K562 treated with DMSO at 1 percent for 24 hours (cell line): ENCODE measurements around the gene CASP1. TPM values are rescaled to one million over a fixed set of nuclear protein-coding genes. Genes with fewer than 3 reads are reported as not detected.

Experiments used
- total RNA-seq: library from RNA; unstranded; fragments of 300-600 nt; gene quantifications from 2 replicates; pipeline ENCODE4 v1.2.3, GENCODE V29; 2022; ENCODE audit warnings: low read depth; ENCODE audit not compliant: insufficient read depth

Gene CASP1
- total RNA-seq = not detected in 2 replicates

DNA sequence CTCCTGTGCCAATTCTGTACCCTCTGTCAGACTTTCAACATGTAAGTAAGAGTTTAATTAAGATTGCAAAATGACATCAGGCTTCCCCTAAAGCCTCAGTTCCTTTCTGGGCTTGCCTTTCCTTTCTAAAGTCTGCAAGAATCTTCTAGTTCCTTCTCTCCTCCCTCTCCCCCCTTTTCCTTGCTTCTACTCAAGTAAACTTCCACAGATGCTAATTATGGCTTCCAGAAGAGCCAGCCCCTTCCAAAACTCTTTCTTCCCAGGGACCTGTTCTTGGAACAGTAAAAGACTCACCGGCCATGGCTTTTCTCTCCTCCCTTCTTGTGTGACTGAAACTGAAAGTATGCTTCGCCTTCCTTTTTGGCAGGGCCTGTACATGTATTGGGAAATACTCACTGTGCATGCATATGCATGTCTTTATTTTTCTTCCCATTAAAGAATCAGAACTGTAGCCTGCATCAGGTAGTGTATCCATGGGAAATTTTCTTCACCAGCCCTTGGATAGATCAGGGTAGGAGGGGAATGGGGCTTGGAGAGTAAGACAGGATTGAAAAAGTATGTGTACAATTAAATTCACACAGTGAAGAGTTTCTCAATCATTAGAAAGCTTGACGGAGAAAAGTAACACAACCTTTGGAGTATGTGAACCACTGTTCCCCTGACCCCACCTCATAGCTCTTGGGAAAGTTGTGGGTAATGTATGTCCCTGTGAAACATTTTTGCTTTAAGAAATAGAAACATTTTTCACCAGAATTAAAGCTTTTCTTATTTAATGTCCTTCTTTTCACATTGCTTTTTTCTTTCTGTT, at the start of gene CASP1:
Gene CASP1, minus strand, starts transcription at position 332 of the 808 bp plus-strand sequence. Its CDS starts 31 bp downstream, at position 301.

DNA sequence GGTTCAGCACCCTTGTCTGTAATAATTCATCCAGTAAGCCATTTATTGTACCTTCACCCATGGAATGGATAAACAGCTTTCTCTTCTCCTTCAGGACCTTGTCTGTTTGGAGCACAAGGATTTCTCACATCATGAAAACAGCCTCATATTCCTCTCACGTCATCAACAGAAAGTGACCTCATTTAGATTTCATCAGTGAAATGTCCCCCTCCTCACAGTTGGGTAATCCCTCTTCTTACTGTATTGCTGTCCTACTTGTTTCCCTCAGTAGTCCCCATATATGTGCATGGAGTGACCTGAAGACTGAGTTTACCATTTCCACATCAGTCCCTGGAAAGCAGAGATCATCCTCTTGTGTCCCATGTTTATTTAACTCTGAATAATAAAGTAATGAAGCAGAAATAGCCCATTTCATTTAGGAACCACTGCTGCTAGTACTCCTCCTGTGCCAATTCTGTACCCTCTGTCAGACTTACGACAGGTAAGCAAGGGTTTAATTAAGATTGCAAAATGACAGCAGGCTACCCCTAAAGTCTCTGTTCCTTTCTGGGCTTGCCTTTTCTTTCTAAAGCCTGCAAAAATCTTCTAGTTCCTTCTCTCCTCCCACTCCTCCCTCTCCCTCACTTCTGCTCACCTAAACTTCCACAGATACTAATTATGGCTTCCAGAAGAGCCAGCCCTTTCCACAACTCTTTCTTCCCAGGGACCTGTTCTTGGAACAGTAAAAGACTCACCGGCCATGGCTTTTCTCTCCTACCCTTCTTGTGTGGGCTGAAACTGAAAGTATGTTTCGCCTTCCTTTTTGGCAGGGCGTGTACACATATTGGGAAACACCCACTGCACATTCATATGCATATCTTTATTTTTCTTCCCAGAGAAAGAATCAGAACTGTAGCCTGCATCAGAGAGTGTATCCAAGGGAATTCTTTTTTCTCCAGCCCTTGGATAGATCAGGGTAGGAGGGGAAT, 9.9 kb upstream of the CASP1 start, which contains the start of gene CARD16:
Gene CARD16, minus strand, starts transcription at position 779 of the 968 bp plus-strand sequence. Its CDS starts 38 bp downstream, at position 741.

DNA sequence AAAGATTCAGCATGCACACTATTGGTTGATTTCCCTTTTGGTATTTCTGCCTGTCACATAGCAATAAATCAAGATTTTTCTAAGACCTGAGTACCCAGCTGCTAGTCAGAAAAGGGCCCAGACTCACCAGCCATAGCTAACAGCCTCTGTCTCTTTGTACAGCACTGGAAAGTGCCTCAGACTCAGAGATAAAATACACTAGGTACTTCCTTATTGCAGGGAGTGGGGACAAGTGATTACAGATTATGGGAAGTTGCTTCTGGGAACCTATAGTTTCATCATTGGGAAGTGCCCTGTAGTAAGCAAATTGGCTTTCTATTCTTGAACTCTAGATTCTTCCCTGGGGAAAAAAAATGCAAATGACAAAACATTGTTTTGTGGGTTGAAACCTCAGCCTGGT, 11.9 kb downstream of the CASP1 start, which contains the start of gene CASP5:
Gene CASP5, minus strand, starts transcription at position 166 of the 400 bp plus-strand sequence. Its CDS starts 32 bp downstream, at position 134.

Other genes starting within 250 kb of the CASP1 start
- gene CASP12, start 136.7 kb downstream of the CASP1 start, total RNA-seq = not detected in 2 replicates
- gene CASP4, start 66.6 kb downstream of the CASP1 start, total RNA-seq = 1.3 and 2.2 TPM in 2 replicates
- not detected in 2 replicates for gene CASP5, start 12.0 kb downstream of the CASP1 start, total RNA-seq
- gene CARD16, start 10.2 kb upstream of the CASP1 start, total RNA-seq = not detected in 2 replicates
- gene CARD18, start 104.6 kb upstream of the CASP1 start, total RNA-seq = 1.2 and 1.8 TPM in 2 replicates